ENCODE results near the gene PIKFYVE.

- TF ChIP-seq EZH2 (IDR thresholded peaks at IDR 0.05; ENCODE audit: insufficient read depth, poor library complexity, severe bottlenecking) (no peak), EZH2phosphoT487 (IDR thresholded peaks at IDR 0.05; ENCODE audit: insufficient read depth, low read depth) (no peak)
Observed at GRCh38 chr2:208280234-208280633, 14.2 kb downstream of the PIKFYVE start.

All from GM23248 (cell line).